CD4-positive, alpha-beta T cell (primary cell): Measurements from ENCODE around the gene HIP1. TPM values are rescaled to one million over a fixed set of nuclear protein-coding genes. Genes with fewer than 3 reads are reported as not detected.

Source experiments
- ATAC-seq: fragments of 200-7000 bp; cut with Tn5 transposase; one replicate; pipeline ENCODE4 v1.10.0; 2022; ENCODE audit warnings: mild to moderate bottlenecking; ENCODE audit not compliant: poor library complexity
- CTCF ChIA-PET: fragments of 350-600 bp; sonication (Branson Sonifier 250); formaldehyde crosslinking; loops from one replicate; lab custom pipeline; 2021; ENCODE audit warnings: antibody characterized with exemption, inconsistent platforms; lab: Charles Lee
- POLR2A ChIA-PET: fragments of 350-600 bp; sonication (Branson Sonifier 250); formaldehyde crosslinking; loops from one replicate; lab custom pipeline; 2021; ENCODE audit warnings: antibody characterized with exemption, inconsistent platforms; lab: Charles Lee
- DNase-seq, 14 experiments: peaks; one replicate each; pipeline ENCODE4 v3.0.0-alpha.2; 2013 to 2020; ENCODE audit warnings: mixed read lengths in 2 of 14
- H3K27ac ChIP-seq, 2 donors: one replicate each; pipeline versions ENCODE4 v1.5.1 to v1.7.0; 2013; ENCODE audit warnings: low read length in 2 of 2, low read depth in 1 of 2, mild to moderate bottlenecking in 1 of 2
- H3K27me3 ChIP-seq, 2 experiments: 1 replicate in 1 of 2; 2 replicates in 1 of 2; pipeline versions ENCODE4 v1.6.1 to v1.7.0; 2013; ENCODE audit warnings: low read length in 2 of 2, control low read depth in 1 of 2, mild to moderate bottlenecking in 1 of 2, moderate library complexity in 1 of 2; ENCODE audit not compliant: insufficient read depth in 2 of 2, control insufficient read depth in 1 of 2
- H3K36me3 ChIP-seq: one replicate; pipeline ENCODE4 v1.6.1; 2013; ENCODE audit warnings: low read length, control low read depth; ENCODE audit not compliant: insufficient read depth
- H3K4me1 ChIP-seq: one replicate; pipeline ENCODE4 v1.6.1; 2013; ENCODE audit warnings: low read length, control low read depth; ENCODE audit not compliant: insufficient read depth
- H3K4me3 ChIP-seq: one replicate; pipeline ENCODE4 v1.5.1; 2013; ENCODE audit warnings: mild to moderate bottlenecking, low read length, moderate library complexity
- H3K9me3 ChIP-seq, 2 experiments: 1 replicate in 1 of 2; 2 replicates in 1 of 2; pipeline versions ENCODE4 v1.6.1 to v1.7.0; 2013; ENCODE audit warnings: low read length in 2 of 2, mild to moderate bottlenecking in 2 of 2, control low read depth in 1 of 2, moderate library complexity in 1 of 2; ENCODE audit not compliant: control insufficient read depth in 1 of 2, insufficient read depth in 1 of 2
- H3K27ac Mint-ChIP-seq: one replicate; pipeline ENCODE4 v1.8.0; 2020; ENCODE audit warnings: mixed read lengths
- H3K27me3 Mint-ChIP-seq: one replicate; pipeline ENCODE4 v1.8.0; 2021; ENCODE audit warnings: mixed read lengths
- H3K36me3 Mint-ChIP-seq: one replicate; pipeline ENCODE4 v1.8.0; 2021; ENCODE audit warnings: low read depth, mixed read lengths
- H3K4me1 Mint-ChIP-seq: one replicate; pipeline ENCODE4 v1.8.0; 2021; ENCODE audit warnings: low read depth, mixed read lengths
- H3K4me3 Mint-ChIP-seq: one replicate; pipeline ENCODE4 v1.8.0; 2020; ENCODE audit warnings: mild to moderate bottlenecking, mixed read lengths
- H3K9me3 Mint-ChIP-seq: one replicate; pipeline ENCODE4 v1.8.0; 2020; ENCODE audit warnings: mixed read lengths
- intact Hi-C, 2 experiments: fragments of 100-400 bp; cut with DNase I in 1 of 2; cut with micrococcal nuclease in 1 of 2; formaldehyde crosslinking; loops; one replicate each; pipeline versions ENCODE4 v1.15.1 to v1.9.0; 2023 to 2025; cut with DNase I, micrococcal nuclease
- total RNA-seq, 174 experiments: library from RNA in 2 of 174; stranded (reverse) in 2 of 174; gene quantifications; one replicate each; pipeline ENCODE4 v1.2.3 and lab custom pipeline; 2021 to 2026
- TF ChIP-seq, protein P1 (sequence below): fragments of 200-600 bp; IDR thresholded peaks from one replicate; pipeline ENCODE4 v1.8.0; 2022; ENCODE audit warnings: antibody characterized with exemption, mild to moderate bottlenecking

HIP1 gene
- total RNA-seq, 2 experiments from 2014 or later, result 1.5 to 1.7 TPM

- H3K27ac ChIP-seq, result no peak overlapping the region
- H3K36me3 Mint-ChIP-seq, result no peaks in the 10 kb centered on the region
- ATAC-seq, result no peak
Observed at GRCh38 chr7:75546237-75547015, 192.3 kb downstream of the HIP1 start.

DNA sequence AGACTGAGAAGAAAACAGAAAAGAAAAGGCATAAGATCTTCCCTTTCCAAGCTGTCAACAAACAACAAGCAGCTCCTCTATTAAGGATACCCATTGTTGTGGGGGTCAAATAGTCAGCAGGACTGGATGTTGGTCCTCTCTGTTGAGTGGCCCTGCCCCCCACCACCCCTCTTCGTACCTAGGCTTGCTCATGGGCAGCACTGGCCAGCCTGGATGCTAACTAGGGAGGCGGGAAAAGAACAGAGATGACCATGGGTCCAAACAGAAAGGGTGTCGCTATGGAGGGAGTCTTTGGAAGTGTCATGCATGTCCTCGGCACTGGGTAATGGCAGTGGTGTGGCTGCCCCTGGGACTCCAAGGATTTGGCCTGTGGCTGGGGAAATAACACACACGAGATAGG lies 201.0 kb downstream of the HIP1 start:
- TF ChIP-seq, protein P1, sequence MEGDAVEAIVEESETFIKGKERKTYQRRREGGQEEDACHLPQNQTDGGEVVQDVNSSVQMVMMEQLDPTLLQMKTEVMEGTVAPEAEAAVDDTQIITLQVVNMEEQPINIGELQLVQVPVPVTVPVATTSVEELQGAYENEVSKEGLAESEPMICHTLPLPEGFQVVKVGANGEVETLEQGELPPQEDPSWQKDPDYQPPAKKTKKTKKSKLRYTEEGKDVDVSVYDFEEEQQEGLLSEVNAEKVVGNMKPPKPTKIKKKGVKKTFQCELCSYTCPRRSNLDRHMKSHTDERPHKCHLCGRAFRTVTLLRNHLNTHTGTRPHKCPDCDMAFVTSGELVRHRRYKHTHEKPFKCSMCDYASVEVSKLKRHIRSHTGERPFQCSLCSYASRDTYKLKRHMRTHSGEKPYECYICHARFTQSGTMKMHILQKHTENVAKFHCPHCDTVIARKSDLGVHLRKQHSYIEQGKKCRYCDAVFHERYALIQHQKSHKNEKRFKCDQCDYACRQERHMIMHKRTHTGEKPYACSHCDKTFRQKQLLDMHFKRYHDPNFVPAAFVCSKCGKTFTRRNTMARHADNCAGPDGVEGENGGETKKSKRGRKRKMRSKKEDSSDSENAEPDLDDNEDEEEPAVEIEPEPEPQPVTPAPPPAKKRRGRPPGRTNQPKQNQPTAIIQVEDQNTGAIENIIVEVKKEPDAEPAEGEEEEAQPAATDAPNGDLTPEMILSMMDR, result no peak
- POLR2A ChIA-PET, result no interaction called here
- Histone ChIP-seq H3K9me3 (no peaks in the 10 kb centered on the region), H3K4me1 (no peaks in the 10 kb centered on the region), H3K36me3 (peaks cover 11% of the 10 kb centered on the region), H3K27me3 (no peaks in the 10 kb centered on the region), H3K27ac (no peak overlapping the region), H3K4me3 (no peak overlapping the region)
- H3K27ac Mint-ChIP-seq, result no peak overlapping the region
- DNase-seq (no peak), ATAC-seq (no peak)
- no peaks in the 10 kb centered on the region for H3K9me3 Mint-ChIP-seq
- no peaks in the 10 kb centered on the region for H3K36me3 Mint-ChIP-seq
- intact Hi-C loops, result no loop called here
- CTCF ChIA-PET, result no interaction called here
- H3K4me1 Mint-ChIP-seq, result no peaks in the 10 kb centered on the region
- H3K4me3 Mint-ChIP-seq, result no peak overlapping the region
- H3K27me3 Mint-ChIP-seq, result no peaks in the 10 kb centered on the region

More at GRCh38 chr7:75546237-75547015, 192.3 kb downstream of the HIP1 start:
- H3K4me3 ChIP-seq, result no peak overlapping the region
- H3K27me3 ChIP-seq, result no peaks in the 10 kb centered on the region
- Mint-ChIP-seq H3K9me3 (no peaks in the 10 kb centered on the region), H3K4me1 (no peaks in the 10 kb centered on the region), H3K27me3 (no peaks in the 10 kb centered on the region), H3K27ac (no peak overlapping the region), H3K4me3 (no peak overlapping the region)
- ChIA-PET CTCF (no interaction called here), POLR2A (no interaction called here)
- intact Hi-C loops, result no loop called here
- no peaks in the 10 kb centered on the region for H3K9me3 ChIP-seq
- TF ChIP-seq, protein P1, result no peak
- H3K4me1 ChIP-seq, result no peaks in the 10 kb centered on the region
- H3K36me3 ChIP-seq, result no peaks in the 10 kb centered on the region
- DNase-seq, result no peak

DNA sequence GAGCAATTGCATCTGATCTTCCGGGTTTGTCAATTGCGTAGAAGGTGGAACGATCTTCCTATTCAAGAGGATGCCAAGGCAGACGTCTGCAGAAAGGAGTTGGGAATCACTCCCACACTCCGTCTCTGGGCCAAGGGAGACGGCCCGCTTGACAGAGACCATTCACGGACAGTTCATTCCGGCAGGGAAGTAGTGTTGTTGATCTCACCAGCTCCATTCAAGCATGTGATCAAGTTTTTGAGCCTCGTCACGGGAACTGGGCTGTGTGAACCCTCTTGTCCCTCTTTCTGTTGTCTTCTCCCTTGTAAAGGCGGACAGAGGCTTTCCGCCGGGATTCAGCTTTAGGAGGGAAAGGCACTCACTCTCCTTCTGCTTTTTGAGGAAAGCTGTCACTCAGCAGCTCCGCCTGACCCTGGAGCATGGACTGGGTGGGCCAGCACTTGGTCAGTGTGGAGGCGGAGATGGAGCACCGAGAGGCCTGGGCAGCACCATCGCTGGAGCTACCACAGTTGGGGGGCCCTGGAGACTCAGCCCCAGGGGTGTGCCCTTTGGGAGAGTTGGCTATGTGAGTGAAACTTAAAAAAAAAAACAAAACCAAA lies 201.7 kb downstream of the HIP1 start:
- TF ChIP-seq, protein P1, result no peak
- no peak overlapping the region for H3K27ac ChIP-seq
- peaks cover 11% of the 10 kb centered on the region for H3K36me3 ChIP-seq
- no peaks in the 10 kb centered on the region for H3K27me3 Mint-ChIP-seq
- intact Hi-C loops, result no loop called here
- H3K9me3 ChIP-seq, result no peaks in the 10 kb centered on the region
- no peaks in the 10 kb centered on the region for H3K4me1 Mint-ChIP-seq
- no peaks in the 10 kb centered on the region for H3K36me3 Mint-ChIP-seq
- ATAC-seq (no peak), DNase-seq (no peak)
- H3K27ac Mint-ChIP-seq, result no peak overlapping the region
- no peaks in the 10 kb centered on the region for H3K9me3 Mint-ChIP-seq
- CTCF ChIA-PET, result no interaction called here
- no peaks in the 10 kb centered on the region for H3K27me3 ChIP-seq
- no peak overlapping the region for H3K4me3 Mint-ChIP-seq
- H3K4me3 ChIP-seq, result no peak overlapping the region
- POLR2A ChIA-PET, result no interaction called here
- no peaks in the 10 kb centered on the region for H3K4me1 ChIP-seq
